ENCODE measurements around the gene ADAT3.

The ADAT3 gene

DNA sequence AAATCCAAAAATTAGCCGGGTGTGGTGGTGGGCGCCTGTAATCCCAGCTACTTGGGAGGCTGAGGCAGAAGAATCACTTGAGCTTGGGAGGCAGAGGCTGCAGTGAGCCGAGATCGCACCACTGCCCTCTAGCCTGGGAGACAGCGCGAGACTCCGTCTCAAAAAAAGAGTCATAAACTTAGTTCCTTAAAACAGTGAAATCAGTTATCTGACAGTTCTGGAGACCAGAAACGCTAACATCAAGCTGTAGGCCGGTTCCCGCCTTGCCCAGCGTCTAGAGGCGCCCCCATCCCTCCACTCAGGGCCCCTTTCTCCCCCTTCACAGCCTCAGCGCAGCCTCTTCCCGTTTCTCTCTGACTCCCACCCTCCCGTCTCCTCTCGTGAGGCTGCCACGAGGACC is 11.9 kb downstream of the ADAT3 start:
- DNase-seq = no peak

DNA sequence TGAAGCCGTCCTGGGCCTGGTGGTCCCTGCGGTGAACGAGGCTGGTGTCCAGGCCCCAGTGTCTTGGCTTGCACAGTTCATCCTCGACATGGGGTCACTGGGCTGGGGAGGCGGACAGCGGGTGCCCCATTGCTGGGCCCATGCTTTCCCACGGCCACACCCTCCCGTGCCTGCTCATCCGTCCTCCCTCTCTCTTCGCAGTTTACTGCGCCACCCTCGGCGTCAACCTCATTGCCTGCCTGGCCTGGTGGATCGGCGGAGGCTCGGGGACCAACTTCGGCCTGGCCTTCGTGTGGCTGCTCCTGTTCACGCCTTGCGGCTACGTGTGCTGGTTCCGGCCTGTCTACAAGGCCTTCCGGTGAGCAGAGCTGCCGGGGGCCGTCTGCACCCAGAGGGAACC is 12.7 kb downstream of the ADAT3 start:
- DNase-seq = no peak

DNA sequence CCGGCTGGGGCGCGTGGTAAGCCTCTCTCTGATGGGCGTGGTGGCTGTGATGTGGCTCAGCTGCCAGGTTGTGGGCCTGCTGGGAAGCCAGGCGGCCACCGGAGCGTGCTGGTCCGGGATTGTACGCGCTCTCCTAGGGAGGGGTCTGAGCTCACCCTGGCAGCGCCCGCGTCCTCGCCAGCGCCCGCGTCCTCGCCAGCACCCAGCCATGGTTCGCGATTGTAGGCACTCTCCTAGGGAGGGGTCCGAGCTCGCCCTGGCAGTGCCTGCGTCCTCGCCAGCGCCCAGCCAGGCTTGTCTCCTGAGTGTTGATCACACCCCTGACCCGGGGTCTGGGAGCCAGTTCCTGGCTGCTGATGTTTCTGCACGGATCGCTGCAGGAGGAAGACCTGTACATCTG is 13.8 kb downstream of the ADAT3 start:
- no peak for DNase-seq

DNA sequence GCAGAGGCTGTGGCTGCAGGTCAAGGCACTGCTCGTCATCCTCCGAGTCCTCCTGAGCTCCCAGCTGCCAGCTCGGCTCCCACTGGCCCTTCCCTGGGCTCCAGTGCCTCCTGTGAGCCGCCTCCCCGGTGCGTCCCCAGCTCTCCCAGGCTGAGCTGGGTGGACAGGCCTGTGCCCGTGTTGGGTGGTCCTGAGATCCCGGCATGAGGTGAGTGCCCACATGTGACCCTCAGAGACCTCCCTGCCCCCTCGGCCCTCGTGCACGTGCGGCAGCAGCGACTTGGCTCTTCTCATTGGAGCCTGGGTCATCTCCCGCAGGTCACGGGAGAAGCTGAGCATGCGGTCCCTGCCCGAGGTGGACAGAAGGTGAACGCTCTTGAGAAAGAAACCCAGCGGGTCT is 15.4 kb downstream of the ADAT3 start:
- DNase-seq = no peak

DNA sequence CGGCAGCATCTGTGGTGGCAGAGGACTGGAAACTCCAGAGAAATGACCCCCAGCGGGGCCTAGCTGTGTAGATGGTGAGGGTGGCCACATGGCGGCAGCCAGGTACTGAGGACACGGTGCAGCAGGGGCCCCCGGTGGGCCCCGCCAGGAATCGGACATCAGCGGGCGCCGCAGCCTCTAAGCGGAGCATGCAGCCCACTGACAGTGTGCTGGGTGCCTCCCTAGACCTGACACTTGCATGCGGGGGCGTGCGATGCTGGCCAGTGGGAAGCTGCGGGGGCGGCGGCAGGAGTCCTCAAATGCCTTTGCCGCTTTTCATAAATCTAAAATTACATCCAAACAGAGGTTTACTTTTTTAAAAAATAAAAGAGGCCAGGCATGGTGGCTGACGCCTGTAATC is 16.1 kb downstream of the ADAT3 start:
- no peak for DNase-seq

DNA sequence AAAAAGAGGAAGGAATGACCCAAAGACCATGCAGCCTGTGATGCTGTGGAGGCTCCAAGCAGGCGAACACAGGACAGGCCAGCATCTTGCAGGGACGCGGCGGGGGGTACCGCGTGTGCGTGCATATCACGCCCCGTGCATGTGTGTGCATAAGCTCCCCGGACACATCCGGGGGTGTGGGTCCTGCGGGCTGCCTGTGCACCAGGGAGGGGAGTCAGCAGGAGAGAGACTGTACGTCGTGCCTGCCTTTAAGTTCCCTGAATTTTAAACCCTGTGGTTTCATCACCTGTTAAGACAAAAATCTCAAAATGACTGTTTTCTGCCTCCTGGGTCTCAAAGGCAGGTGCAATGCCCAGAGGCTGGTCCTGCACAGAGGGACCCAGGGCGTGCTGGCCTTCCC is 16.6 kb downstream of the ADAT3 start:
- DNase-seq = no peak

DNA sequence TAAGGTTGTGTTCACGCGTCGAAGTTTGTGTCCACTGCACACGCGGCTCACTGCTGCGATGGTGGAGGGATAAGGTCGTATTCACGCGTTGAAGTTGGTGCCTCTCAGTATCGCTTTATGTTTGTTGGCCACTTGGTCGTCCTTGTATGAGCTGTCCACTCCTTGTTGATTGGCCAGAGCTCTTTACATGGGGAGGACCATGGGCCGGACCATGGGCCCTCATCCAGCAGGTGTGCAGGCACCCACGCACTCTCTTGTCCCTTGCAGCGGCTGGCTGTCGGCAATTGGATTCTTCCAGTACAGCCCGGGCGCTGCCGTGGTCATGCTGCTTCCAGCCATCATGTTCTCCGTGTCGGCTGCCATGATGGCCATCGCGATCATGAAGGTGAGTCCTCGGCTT is 17.6 kb downstream of the ADAT3 start:
- no peak for DNase-seq

DNA sequence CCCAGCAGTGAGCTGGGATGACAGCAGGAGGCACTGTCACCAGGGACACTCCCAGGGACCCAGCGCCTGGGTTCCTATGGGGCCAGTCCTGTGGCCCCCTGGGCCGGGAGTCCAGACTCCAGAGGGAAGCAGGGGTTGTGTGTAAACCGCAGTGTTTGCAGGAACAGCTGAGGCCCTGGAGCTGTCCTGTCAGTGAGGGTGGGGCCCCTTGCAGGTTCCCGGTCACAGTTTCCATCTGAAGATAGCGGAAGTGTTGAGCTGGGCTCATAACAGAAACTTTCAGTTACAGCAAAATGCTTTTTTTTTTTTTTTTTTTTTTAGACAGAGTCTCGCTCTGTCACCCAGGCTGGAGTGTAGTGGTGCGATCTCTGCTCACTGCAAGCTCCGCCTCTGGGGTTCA is 18.1 kb downstream of the ADAT3 start:
- peak; percentile 59 for DNase-seq

DNA sequence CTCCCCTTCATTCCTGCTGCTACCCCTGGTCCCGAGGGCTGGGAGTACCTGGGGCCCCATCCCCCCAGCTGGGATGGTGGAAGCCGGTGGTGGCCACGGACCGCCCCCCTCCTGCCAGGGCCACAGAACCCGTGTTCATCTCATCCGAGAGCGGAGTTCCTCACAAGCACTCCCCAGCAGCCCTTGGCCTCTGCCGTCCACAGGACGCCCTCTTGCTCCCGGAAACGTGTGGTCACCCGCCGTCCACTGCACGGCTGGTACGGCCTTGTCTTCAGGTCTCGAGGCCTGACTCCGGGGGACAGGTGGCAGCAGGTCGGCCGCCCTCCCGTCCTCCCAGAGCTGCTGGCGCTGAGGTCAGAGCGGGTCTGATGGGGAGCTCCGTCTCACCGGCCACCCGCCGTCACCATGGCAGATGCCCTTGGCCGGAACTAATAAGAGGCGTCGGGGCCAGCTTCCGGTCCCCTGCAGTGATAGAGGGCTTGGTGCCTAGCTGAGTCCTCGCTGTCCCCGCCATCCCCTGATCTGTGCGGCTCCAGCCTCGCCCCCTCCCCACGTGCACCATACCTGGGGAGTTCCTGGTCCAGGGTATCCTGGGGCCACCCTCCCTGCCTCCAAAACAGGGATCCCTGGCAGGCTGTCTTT is 19.2 kb downstream of the ADAT3 start:
- no peak for DNase-seq

DNA sequence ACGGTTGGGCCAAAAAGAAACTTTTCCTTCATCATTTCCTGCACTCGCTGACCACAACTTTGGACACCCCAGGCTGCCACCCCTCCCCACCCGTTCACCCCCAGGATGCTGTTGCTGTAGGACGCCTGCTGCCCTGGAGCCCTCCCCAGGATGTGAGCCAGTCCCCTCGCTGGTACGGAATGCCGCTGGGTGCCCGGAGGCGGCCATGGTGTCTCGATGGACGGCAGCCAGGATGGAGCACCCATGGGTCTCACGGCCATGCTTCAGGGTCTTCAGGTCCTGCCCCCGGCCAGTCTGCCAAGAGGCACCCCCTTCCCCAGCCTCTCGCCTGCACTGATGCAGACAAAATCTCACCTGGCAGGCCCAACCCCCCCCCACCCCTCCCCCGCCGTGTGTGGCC is 20.3 kb downstream of the ADAT3 start:
- DNase-seq = no peak

DNA sequence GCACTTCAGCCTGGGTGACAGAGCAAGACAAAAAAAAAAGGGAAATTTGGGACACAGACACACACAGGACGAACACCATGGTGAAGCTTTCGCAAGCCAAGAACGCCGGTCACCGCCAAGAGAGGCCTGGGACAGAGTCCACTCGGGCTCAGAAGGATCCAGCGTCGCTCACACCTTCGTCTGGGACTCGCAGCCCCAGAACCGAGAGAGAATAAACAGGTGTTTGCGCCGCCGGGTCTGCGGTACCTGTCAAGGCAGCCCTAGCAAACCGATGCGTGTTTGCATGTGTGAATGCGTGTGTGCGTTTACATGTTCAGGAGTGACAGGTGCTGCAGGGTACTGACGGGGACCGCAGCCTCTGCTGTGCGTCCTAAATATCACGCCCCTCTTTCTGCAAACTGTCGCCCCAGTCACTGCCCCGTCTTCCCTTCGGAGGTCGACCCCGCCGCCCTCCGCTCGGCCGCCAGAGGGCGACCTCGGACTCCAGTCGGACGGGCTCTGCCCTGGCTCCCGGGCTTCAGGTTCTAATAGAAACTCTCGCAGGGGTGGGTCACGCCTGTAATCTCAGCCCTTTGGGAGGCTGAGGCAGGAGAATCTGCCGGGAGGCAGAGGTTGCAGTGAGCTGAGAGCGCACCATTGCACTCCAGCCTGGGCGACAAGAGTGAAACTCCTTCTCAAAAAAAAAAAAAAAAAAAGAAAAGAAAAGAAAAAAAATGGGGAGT is 24.0 kb downstream of the ADAT3 start:
- DNase-seq = peak; percentile 79

DNA sequence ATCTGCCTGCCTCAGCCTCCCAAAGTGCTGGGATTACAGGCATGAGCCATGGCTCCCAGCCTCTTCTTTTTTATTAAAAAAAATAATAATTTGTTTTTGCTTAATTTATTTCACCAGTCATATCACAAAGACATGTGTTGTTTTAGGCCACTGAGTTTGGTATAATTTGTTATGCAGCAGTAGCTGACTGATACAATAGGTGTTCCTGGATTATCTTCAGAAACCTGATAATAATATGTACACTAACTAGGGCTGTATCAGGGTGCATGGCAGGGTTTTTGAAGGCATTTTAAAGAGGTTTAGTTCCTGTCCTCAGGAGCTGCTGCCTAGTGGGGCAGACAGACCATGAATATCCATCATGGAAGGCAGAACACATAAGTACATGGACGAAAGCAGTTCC is 26.2 kb downstream of the ADAT3 start:
- no peak for DNase-seq

DNA sequence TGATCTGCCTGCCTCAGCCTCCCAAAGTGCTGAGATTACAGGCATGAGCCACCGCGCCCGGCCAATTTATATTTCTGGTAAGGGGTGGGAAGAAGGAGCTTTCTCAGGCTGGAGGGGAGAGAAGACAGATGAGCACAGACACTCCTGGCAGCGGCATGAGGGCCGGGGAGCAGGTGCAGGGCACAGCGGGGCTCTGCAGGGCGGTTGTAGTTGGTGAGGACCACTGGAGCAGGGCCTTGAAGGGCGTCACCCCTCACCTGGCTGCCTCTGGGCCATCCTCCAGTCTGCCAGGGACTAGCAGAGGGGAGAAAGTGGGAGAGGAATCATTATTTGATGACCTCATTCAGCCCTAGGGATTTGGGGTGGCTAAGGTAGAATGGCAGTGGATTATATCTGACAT is 27.2 kb downstream of the ADAT3 start:
- no peak for DNase-seq

DNA sequence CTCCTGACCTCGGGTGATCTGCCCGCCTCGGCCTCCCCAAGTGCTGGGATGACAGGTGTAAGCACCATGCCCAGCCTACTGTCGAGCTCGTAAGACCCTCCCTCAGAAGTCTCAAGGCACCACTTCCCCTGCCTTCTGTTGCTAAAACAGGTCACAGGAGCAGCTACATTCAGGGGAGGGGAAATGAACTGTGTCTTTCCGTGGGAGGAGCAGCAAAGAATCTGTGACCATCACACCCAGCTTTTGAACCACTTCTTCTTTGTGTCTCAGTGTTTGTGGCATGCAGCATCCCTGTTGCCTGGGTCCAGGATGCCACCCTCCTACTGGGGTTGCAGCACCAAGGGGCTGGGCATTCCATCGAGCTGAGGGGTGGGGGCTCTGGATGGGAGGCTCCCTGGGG is 28.0 kb downstream of the ADAT3 start:
- no peak for DNase-seq

DNA sequence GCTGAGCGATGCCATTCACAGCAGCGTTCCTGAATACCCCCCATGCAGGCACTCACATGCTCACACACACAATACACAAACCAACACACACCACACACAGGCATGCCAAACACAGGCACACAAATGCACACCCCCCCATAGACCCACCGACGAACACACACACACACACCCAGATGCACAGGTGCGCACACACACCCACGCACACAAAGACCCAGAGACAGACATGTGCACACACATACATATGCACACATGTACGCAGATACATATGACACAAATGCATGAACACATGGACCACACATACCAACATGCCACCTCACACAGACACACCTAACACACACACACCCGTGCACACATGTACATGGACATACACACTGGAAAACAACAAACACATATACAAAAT is 28.7 kb downstream of the ADAT3 start:
- no peak for DNase-seq

DNA sequence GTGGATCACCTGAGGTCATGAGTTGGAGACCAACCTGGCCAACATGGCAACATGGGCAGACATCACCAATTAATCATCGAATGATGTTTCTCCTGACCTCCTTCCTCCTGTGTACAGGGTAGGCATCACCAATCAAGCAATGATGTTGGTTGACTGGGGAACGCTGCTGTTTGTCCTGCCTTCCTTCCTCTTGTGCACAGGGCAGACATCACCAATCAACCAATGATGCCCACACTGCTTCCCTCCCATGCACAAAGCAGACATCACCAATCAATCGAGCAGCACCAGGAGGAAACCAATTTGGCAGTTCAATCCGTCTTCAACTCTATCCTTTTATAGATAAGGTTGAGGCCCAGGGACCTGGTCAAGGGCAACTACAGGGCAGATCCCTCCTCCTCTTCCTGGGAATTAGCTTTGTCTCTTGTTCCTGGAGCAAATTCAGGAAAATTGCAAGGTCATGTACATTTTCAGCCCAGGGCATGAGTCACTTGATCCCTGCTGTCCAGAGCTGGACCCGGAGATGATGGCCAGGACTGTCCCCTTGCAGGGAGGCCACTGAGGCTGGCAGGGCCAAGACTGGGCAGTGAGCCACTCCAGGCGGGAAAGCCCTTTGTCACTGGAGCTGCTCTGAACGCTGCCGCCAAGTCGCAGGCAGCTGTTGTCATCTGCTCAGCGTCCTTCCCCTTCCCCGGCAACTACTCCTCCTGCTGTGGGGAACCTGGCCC is 30.4 kb downstream of the ADAT3 start:
- DNase-seq = peak; percentile 6

DNA sequence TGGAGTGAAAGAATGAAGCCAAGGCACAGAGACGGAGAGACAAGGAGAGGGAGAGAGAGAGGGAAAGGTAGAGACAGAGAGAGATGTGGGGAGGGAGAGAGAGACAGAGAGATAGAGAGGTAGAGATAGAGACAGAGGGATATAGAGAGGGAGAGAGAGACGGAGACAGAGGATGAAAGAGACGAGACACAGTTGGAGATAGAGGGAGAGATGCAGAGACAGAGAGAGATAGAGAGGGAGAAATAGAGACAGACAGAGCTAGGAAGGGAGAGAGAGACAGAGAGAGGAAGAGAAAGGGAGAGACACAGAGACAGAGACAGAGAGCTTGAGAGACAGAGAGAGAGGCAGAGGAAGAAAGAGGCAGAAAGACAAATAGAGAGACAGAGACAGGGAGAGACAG is 31.2 kb downstream of the ADAT3 start:
- DNase-seq = no peak

DNA sequence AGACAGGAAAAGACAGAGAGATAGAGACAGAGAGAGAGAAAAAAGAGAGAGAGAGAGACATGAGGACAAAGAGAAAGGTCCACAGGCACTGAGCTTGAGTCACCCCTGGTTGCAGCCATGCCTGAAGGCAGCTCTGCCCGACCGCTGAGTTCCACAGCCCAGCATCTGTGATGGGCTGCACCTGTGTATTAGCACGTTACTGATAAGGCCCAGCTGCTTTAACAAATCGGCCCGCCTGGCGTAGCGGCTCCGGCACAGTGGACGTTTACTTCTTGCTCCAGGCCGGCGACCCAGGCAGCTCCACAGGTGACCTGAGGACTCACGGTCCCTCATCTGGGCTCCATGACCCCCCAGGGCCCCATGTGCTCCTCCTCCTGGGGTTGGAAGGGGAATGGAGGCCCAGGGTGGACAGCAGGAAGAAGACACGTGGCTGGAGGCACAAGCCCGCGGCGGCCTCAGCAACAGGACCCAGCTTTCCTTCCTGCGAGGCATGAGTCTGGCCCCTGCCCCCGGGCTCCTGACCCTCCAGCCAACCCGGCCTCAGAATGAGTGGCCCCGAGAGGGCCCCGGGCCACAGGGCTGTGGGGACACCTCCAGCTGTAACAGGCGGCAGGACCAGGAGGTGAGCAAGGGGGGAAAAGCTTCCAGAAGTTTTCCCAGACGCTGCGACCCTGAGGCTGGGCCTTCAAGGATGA is 31.9 kb downstream of the ADAT3 start:
- no peak for DNase-seq

DNA sequence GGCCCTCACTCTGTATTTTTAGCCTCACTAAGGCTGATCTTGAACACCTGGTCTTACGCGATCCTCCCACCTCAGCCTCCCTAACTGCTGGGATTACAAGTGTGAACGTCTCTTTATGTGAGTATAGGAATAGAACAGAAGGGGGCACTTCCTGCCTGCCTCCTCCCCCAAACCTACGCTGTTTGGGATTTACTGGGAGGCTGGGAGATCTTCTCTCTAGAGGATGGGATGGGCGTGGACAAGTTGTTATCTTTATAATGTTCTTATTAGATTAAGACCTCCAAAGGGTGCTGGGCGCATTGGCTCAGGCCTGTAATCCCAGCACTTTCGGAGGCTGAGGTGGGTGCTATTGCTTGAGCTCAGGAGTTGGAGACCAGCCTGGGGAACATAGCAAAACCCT is 32.9 kb downstream of the ADAT3 start:
- DNase-seq = no peak

DNA sequence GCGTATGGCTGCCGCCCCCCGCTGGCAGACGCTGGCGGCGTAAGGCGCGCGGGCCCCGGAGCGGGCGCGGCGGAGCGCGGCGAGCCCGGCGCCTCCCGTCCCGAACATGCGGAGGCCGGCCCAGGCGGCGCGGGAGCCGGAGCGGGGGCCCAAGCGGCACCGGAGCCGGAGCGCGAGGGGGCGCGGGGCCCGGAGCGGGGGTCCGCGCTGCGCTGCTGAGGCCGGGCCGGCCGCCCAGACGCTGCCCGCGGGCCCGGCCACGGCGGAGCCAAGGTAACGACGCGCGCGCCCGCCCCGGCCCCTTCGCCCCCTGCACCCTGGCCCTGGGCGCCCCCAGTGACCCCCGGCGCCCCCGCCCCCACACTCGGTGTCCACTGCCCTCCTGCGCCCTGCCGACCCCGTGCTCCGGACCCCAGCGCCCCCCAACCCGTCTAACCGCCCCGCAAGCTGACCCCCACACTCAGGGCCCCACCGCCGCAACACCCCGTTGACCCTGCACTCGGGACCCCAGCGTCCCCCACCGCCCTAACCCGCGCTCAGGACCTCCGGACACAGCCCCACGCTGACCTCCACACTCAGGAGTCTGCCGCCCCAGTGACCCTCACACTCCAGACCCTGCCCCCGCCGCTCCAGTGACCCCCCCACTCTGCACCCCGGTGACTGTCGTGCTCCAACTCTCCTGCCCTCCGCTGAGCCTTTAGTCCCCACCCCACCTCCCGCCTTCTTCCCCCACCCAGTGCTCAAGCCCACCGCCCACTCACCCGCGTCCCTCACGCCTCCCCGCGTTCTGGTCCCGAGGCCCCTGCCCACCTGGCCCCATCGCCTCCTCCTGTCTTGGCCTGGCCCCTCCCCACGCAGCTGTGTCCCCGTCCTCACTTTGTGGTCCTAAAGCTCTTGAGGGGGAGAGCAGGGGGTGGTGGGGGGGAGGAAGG is 36.2 kb downstream of the ADAT3 start, which contains the start of gene CSNK1G2:
TSS of gene CSNK1G2 (plus strand) at position 27 of the 932 bp plus-strand sequence. CDS start 28,601 bp downstream, outside the sequence.
- DNase-seq = no peak

DNA sequence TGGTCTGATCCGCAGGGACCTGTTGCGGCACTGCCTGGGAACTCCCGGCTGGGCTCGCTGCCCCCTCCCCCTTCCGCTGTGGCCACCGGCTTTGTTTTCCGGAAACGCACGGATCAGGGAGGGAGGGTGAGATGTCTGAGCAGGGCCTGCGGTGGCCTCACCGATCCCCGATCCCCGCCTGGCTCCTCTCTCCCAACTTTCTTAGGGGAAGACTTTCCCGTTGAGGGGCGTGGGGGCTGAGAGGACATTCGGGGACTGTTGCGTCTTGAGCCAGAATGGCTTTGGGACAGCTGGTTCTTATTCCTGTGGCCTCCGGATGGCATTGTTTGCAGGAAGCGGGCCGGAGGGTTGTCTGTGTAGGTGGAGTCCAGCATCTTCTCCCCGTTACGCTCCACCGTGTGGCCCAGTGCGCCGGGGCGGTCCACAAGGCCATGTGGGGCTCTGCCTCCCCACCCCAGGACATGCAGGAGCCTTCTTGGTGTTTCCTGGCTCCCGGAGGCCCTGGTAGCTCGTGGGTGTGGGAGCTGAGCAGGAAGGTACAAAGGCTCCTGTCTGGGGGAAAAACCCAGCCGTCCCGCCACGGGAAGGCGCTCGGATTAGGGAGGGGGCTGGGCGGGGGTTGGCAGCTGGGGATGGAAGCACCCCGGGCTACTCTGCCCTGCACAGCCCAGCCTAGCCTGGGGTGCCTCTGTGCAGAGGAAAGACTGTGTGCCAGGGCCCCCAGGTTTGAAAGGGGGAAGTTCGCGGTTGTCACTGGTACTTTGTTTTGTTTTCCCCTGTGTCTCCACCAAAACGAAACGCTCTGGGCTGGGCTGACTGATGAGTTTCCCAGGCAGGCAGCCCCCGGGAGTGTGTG is 37.1 kb downstream of the ADAT3 start:
- DNase-seq = peak; percentile 77

All from activated naive CD4-positive, alpha-beta T cell treated with Interleukin-2 at 50 U/mL for 16 hours (primary cell).